Measurements from ENCODE around the gene ST8SIA2.

DNA sequence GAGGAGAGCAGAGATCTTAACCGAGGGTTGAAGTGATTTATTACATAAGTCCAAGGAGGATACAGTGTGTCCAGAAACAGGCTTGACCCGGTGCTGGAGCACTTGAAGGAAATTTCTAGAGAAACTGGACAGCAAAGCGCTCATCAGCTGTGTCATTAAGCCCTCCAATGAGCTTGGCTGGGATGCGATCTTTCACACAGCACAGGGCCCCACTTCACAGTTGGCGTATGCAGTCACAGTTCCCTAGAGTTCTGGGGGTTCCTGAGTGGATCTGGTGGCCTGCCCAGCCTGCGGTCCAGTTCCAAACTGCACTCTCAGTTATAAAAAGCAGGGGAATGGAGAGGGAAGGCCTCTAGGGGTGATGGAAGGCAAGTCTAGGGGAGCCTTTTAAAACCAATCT, 13.6 kb downstream of the ST8SIA2 start:
- TF ChIP-seq CTCF (IDR thresholded peaks at IDR 0.05) = no peak
- TF ChIP-seq EZH2phosphoT487 (IDR thresholded peaks at IDR 0.05) = no peak
- no peak for TF ChIP-seq EZH2 (IDR thresholded peaks at IDR 0.05)

Measured in neural progenitor cell (in vitro differentiated cells).